GM10248 (cell line): ENCODE data around the gene VOPP1.

ENCODE experiments used
- CTCF ChIA-PET: fragments of 300-600 bp; sonication (Branson Sonifier 250); formaldehyde crosslinking; extraction: SDS; loops from one replicate; lab custom pipeline; 2021; ENCODE audit warnings: antibody characterized with exemption; lab: Yijun Ruan, JAX
- POLR2A ChIA-PET: fragments of 350-650 bp; sonication (Branson Sonifier 250); formaldehyde crosslinking; extraction: SDS; loops from one replicate; lab custom pipeline; 2020; ENCODE audit warnings: antibody characterized with exemption; lab: Yijun Ruan, JAX
- DNase-seq: peaks from one replicate; pipeline ENCODE4 v3.0.0; 2012; ENCODE audit errors: extremely low spot score
- TF ChIP-seq, protein P1 (sequence below): IDR thresholded peaks from 2 replicates; pipeline ENCODE4 v1.5.1; 2012; ENCODE audit warnings: mild to moderate bottlenecking, low read depth; ENCODE audit errors: extremely low read depth, missing control alignments, control extremely low read depth

VOPP1 gene

GRCh38 chr7:55504967-55505658 is 67.2 kb downstream of the VOPP1 start:
- ChIA-PET CTCF (interaction anchor here (1.4 to 4.0 kb wide), 4 partner anchors 9 to 17 kb away, joined by 4 to 13 read pairs (median 6); no protein-coding TSS in a partner anchor), POLR2A (no interaction called here)
- TF ChIP-seq, protein P1, sequence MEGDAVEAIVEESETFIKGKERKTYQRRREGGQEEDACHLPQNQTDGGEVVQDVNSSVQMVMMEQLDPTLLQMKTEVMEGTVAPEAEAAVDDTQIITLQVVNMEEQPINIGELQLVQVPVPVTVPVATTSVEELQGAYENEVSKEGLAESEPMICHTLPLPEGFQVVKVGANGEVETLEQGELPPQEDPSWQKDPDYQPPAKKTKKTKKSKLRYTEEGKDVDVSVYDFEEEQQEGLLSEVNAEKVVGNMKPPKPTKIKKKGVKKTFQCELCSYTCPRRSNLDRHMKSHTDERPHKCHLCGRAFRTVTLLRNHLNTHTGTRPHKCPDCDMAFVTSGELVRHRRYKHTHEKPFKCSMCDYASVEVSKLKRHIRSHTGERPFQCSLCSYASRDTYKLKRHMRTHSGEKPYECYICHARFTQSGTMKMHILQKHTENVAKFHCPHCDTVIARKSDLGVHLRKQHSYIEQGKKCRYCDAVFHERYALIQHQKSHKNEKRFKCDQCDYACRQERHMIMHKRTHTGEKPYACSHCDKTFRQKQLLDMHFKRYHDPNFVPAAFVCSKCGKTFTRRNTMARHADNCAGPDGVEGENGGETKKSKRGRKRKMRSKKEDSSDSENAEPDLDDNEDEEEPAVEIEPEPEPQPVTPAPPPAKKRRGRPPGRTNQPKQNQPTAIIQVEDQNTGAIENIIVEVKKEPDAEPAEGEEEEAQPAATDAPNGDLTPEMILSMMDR: no peak
- DNase-seq: no peak

GRCh38 chr7:55504093-55504859 is 68.0 kb downstream of the VOPP1 start:
- DNase-seq: no peak
- TF ChIP-seq, protein P1: no peak
- POLR2A ChIA-PET: interaction anchor here (0.7 kb wide), 1 partner anchor 63 kb away, joined by 4 read pairs; no protein-coding TSS in a partner anchor
- CTCF ChIA-PET: interaction anchor here (0.8 to 4.0 kb wide), 6 partner anchors 12 to 89 kb away, joined by 3 to 13 read pairs (median 3); no protein-coding TSS in a partner anchor

- ChIA-PET CTCF (no interaction called here), POLR2A (no interaction called here)
- no peak for DNase-seq
- TF ChIP-seq, protein P1: no peak
Observed at GRCh38 chr7:55502858-55503440, 69.4 kb downstream of the VOPP1 start.

DNA sequence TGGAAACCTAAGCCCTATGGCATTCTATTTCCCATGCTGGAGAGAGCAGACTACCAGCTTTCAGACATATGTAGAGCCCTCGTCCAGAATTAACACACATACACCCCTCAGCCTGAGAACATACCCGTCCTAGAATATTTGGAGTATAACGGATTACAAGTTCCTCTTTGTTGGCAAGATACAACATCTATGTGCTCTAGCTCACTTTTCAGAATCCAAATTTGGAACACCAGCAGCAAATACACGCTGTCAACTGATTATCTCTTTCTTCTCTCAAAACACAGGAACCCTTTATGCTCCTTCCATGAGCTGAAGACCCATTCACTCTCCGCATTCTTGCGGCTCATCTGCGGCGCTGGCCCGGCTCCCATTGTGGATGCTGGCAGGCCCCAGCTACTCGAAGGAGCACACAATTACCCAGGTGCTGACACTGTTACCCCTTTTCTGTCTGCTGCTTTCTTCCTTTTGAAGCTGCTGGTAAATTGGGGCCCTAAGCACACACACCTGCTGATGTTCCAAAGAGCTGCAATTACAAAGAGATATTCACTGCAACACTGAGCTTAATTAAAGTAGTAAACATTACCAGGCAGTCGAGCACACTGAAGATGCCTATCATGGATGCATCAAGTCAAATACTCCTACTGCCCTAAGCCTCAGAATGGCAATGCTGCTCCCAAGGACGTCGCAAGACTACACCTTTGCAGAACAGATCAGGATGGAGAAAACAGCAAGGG is 70.0 kb downstream of the VOPP1 start:
- TF ChIP-seq, protein P1: no peak
- ChIA-PET POLR2A (no interaction called here), CTCF (interaction anchor here (1.0 to 1.1 kb wide), 6 partner anchors 11 to 247 kb away, joined by 3 to 4 read pairs (median 4); no protein-coding TSS in a partner anchor)
- no peak for DNase-seq

- TF ChIP-seq, protein P1: no peak
- POLR2A ChIA-PET: no interaction called here
- CTCF ChIA-PET: interaction anchor here (1.0 to 1.1 kb wide), 6 partner anchors 12 to 246 kb away, joined by 3 to 4 read pairs (median 4); no protein-coding TSS in a partner anchor
- DNase-seq: no peak
Observed at GRCh38 chr7:55501611-55502010, 70.7 kb downstream of the VOPP1 start.
